ENCODE data around the gene GLG1. TPM values are rescaled to one million over a fixed set of nuclear protein-coding genes. Genes with fewer than 3 reads are reported as not detected.
A peak's percentile ranks its signal among the peaks of the same experiment; 100 is the strongest.

The GLG1 gene
- total and polyA plus RNA-seq, 12 donors, result 25.7 to 136 (median 103) TPM

DNA sequence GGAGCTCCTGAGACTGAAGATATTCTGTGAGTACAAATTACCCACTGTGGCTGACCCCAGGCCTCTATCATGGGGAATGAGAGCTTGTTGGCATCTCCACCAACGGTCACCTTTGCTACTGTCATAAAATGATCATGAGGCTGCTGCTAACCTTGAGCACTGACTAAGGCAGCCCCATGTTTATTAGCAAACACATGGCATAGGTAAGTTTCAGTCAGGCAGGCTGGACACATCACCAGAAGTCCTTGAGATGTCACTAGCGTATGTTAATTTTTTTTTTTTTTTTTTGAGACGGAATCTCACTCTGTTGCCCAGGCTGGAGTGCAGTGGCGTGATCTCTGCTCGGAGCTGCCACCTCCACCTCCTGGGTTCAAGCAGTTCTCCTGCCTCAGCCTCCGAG lies 1.5 kb upstream of the GLG1 start:
- TF ChIP-seq, protein P1, sequence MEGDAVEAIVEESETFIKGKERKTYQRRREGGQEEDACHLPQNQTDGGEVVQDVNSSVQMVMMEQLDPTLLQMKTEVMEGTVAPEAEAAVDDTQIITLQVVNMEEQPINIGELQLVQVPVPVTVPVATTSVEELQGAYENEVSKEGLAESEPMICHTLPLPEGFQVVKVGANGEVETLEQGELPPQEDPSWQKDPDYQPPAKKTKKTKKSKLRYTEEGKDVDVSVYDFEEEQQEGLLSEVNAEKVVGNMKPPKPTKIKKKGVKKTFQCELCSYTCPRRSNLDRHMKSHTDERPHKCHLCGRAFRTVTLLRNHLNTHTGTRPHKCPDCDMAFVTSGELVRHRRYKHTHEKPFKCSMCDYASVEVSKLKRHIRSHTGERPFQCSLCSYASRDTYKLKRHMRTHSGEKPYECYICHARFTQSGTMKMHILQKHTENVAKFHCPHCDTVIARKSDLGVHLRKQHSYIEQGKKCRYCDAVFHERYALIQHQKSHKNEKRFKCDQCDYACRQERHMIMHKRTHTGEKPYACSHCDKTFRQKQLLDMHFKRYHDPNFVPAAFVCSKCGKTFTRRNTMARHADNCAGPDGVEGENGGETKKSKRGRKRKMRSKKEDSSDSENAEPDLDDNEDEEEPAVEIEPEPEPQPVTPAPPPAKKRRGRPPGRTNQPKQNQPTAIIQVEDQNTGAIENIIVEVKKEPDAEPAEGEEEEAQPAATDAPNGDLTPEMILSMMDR (IDR thresholded peaks at IDR 0.05), result no peak
- no peak overlapping the region for H3K4me3 ChIP-seq
- H3K27me3 ChIP-seq, result no peaks in the 10 kb centered on the region
- intact Hi-C loops (cut with DNase I), result loop anchor here in 5 of 10 donors (5.0 to 10.0 kb wide), 3 partner anchors 104 to 124 kb away; no protein-coding TSS in a partner anchor
- DNase-seq (no peak), ATAC-seq (no peak)
- peaks cover 0 to 37% (median 27%) of the 10 kb centered on the region in 9 donors for H3K4me1 ChIP-seq
- H3K36me3 ChIP-seq, result no peaks in the 10 kb centered on the region
- H3K27ac ChIP-seq, result no peak overlapping the region
- 79 to 81% methylated on average over 6 of the region's 6 CpGs for WGBS, 2 donors
- H3K9me3 ChIP-seq, result no peaks in the 10 kb centered on the region

DNA sequence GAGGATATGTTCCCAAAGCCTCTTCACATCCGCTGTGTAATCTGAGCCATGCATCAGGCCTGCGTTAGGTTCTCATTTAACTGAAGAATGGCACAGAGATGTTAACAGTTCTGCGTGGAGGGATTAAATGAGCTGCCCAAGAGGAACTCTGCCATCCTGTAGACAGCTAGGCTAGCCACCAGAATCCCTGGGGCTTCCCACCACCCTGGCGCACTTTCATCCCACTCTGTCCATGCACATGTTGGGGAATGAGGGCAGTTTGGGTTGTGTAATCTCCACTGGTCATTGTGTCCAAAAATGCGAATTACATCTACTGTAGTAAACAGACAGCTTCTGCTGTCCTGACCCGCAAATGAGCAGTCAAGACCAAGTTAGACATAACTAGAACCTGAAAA lies 1.0 kb upstream of the GLG1 start:
- TF ChIP-seq, protein P1 (IDR thresholded peaks at IDR 0.05), result no peak
- no peaks in the 10 kb centered on the region for H3K27me3 ChIP-seq
- WGBS, 2 donors, result 78 to 79% methylated on average over 6 of the region's 6 CpGs
- DNase-seq, result no peak
- H3K9me3 ChIP-seq, result no peaks in the 10 kb centered on the region
- no peaks in the 10 kb centered on the region for H3K36me3 ChIP-seq
- peaks cover 0 to 41% (median 28%) of the 10 kb centered on the region in 9 donors for H3K4me1 ChIP-seq
- H3K4me3 ChIP-seq, result no peak overlapping the region
- H3K27ac ChIP-seq, result peak overlapping the region in 1 of 10 donors; percentile 96
- intact Hi-C loops (cut with DNase I), result loop anchor here in 5 of 10 donors (5.0 to 10.0 kb wide), 3 partner anchors 103 to 123 kb away; no protein-coding TSS in a partner anchor
- no peak for ATAC-seq

DNA sequence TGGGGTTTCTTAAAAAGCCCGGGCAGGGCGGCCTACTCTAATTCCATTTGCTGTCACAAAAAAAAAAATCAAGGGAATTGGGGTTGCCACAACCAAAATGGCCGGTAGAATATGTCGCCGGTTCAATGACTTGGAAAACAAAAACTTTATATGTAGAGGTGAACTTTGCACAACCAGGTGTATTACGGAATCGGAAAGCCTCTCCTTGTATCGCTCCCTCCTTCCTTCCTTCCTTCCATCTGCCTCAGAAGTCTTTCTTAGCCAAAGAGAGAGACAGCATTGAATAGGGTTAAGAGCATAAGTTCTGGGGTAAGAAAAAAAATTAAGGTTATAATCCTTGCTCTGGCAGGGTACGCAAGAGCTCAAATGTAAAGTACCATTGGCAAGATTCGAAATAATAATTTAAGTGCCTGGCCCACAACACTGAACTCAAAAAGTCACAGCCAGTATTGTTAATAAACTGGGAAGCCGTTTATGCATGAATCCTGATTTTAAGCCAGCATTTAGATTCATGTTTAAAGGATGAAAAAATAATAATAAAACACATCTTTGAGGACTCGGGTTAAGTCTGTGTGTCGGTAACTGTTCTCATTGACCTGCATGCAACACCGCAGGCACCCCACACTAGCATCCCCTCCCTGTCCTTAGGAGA lies 522 bp upstream of the GLG1 start:
- no peak for DNase-seq
- H3K36me3 ChIP-seq, result no peaks in the 10 kb centered on the region
- H3K27me3 ChIP-seq, result no peaks in the 10 kb centered on the region
- H3K4me3 ChIP-seq, result peak overlapping the region; percentile 80 to 100 (median 96)
- H3K4me1 ChIP-seq, result peaks cover 0 to 46% (median 31%) of the 10 kb centered on the region in 9 donors
- intact Hi-C loops (cut with DNase I), result loop anchor here in 5 of 10 donors (5.0 to 10.0 kb wide), 3 partner anchors 103 to 123 kb away; no protein-coding TSS in a partner anchor
- TF ChIP-seq, protein P1 (IDR thresholded peaks at IDR 0.05), result no peak
- peak in 1 of 8 donors; percentile 43 for ATAC-seq
- H3K27ac ChIP-seq, result peak overlapping the region; percentile 85 to 98 (median 96)
- 19 to 20% methylated on average over 14 of the region's 14 CpGs for whole genome bisulfite sequencing, 2 donors
- H3K9me3 ChIP-seq, result no peaks in the 10 kb centered on the region

DNA sequence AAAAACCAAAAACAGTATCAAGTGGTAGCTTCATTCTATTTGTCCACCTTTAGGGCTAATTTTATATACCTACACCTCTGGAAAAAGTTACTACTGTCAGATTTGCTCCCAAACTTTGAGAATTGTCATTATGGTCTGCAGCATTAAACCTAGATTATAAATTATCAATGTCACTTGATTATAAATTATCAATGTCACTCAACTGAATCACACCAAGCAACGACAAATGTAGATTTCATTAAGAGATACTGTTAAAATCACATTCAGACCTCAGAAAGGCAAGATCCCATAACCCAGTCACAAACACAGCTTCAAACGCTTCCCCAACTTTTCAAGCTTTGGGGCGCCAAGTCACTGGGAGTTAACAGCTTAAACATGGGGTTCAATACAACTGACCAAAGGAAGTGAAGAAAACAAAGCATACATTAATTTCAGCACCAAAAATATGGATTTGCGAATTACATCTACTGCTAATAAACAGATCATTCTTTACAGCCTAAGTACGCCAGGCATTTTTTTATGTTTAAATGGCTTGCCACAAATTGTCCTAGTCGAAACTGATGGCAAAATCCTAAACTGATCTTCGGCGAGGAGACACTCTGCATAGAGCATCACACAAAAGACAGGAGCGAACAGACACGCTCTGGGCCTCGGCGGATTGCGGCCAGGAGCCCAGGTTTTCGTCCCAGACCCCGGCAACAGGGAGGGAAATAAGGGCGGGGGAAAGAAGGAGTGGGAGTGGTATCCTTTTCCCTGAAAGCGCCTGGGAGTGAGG lies 981 bp downstream of the GLG1 start:
- no peaks in the 10 kb centered on the region for H3K9me3 ChIP-seq
- WGBS, 2 donors, result 3 to 5% methylated on average over 17 of the region's 17 CpGs
- ATAC-seq (peak in 5 of 8 donors; percentile 6 to 31 (median 18)), DNase-seq (no peak)
- peak overlapping the region; percentile 80 to 100 (median 96) for H3K4me3 ChIP-seq
- TF ChIP-seq, protein P1 (IDR thresholded peaks at IDR 0.05), result no peak
- intact Hi-C loops (cut with DNase I), result loop anchor here in 5 of 10 donors (5.0 to 10.0 kb wide), 3 partner anchors 101 to 121 kb away; no protein-coding TSS in a partner anchor
- H3K36me3 ChIP-seq, result no peaks in the 10 kb centered on the region
- H3K27ac ChIP-seq, result peak overlapping the region; percentile 85 to 98 (median 96)
- H3K27me3 ChIP-seq, result no peaks in the 10 kb centered on the region
- H3K4me1 ChIP-seq, result peaks cover 0 to 61% (median 46%) of the 10 kb centered on the region in 9 donors

Data from heart right ventricle (tissue), 16 donors.